Ovary (tissue), 3 donors: Measurements from ENCODE around the gene KCTD6.

Experiments
- EP300 ChIP-seq: sonication (generic); formaldehyde crosslinking; IDR thresholded peaks from one replicate; pipeline ENCODE4 v1.6.1; 2017; ENCODE audit warnings: antibody characterized with exemption
- POLR2A ChIP-seq: fragments of 450-650 bp; IDR thresholded peaks from one replicate; pipeline ENCODE4 v1.6.1; 2017; ENCODE audit warnings: antibody characterized with exemption, mild to moderate bottlenecking, moderate library complexity
- TF ChIP-seq, protein P1 (sequence below), 3 donors: fragments of 450-650 bp in 2 of 3; fragments of 200-600 bp in 1 of 3; IDR thresholded peaks; one replicate each; pipeline versions ENCODE4 v1.5.1 to v1.8.0; 2016 to 2022; ENCODE audit warnings: antibody characterized with exemption in 3 of 3, mild to moderate bottlenecking in 1 of 3
- donor health status: DM: no; HTN: no; CAD: no.

DNA sequence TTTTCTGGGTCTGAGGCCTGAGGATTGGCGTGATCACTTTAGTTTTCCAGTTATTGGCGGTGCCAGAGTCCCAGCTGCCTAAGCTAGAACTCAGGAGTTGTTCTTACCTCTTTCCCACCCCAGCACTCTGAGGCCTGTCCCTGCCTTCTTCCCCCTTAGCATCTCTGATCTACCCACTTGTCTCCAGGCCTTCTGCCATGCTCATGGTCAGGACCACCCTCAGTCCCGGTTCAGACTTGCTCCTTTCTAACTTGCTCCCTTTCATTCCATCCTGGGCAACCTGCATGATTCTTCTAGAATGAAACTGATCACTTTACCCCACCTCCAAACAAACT lies 29.4 kb downstream of the KCTD6 start:
- TF ChIP-seq EP300: no peak
- TF ChIP-seq, protein P1, sequence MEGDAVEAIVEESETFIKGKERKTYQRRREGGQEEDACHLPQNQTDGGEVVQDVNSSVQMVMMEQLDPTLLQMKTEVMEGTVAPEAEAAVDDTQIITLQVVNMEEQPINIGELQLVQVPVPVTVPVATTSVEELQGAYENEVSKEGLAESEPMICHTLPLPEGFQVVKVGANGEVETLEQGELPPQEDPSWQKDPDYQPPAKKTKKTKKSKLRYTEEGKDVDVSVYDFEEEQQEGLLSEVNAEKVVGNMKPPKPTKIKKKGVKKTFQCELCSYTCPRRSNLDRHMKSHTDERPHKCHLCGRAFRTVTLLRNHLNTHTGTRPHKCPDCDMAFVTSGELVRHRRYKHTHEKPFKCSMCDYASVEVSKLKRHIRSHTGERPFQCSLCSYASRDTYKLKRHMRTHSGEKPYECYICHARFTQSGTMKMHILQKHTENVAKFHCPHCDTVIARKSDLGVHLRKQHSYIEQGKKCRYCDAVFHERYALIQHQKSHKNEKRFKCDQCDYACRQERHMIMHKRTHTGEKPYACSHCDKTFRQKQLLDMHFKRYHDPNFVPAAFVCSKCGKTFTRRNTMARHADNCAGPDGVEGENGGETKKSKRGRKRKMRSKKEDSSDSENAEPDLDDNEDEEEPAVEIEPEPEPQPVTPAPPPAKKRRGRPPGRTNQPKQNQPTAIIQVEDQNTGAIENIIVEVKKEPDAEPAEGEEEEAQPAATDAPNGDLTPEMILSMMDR (IDR thresholded peaks at IDR 0.05): no peak
- no peak for TF ChIP-seq POLR2A
